AG04450 (cell line): ENCODE results near the gene MAGI3. TPM values are rescaled to one million over a fixed set of nuclear protein-coding genes. Genes with fewer than 3 reads are reported as not detected.

Source experiments
- CTCF ChIA-PET: fragments of 300-600, 350-600 bp; formaldehyde crosslinking; extraction: SDS; loops from one replicate; lab custom pipeline; 2022; ENCODE audit warnings: antibody characterized with exemption, inconsistent platforms; lab: Charles Lee
- POLR2A ChIA-PET: fragments of 350-600 bp; formaldehyde crosslinking; extraction: SDS; loops from one replicate; lab custom pipeline; 2021; ENCODE audit warnings: antibody characterized with exemption, inconsistent platforms; lab: Yijun Ruan, JAX
- DNase-seq: peaks from one replicate; pipeline ENCODE4 v3.0.0-alpha.2; 2011; ENCODE audit warnings: low read depth, low spot score
- H3K27ac ChIP-seq: one replicate; pipeline ENCODE4 v1.5.1; 2012; ENCODE audit warnings: low read depth, low read length, control low read depth
- H3K27me3 ChIP-seq: one replicate; pipeline ENCODE4 v1.6.0; 2012; ENCODE audit warnings: low read length; ENCODE audit not compliant: control insufficient read depth, insufficient read depth
- H3K4me3 ChIP-seq: 2 replicates; pipeline ENCODE4 v1.5.1; 2011; ENCODE audit warnings: mild to moderate bottlenecking, low read depth, low read length, control low read depth
- H3K9me3 ChIP-seq: 2 replicates; pipeline ENCODE4 v1.5.1; 2012; ENCODE audit warnings: low read length; ENCODE audit not compliant: control insufficient read depth, insufficient read depth
- polyA plus RNA-seq: library from polyadenylated mRNA; depleted of rRNA; stranded (reverse); fragments of >200 nt; gene quantifications from 2 replicates; pipeline ENCODE4 v1.2.3, GENCODE V29; 2011
- TF ChIP-seq, protein P1 (sequence below): IDR thresholded peaks from 2 replicates; pipeline ENCODE4 v1.5.1; 2011; ENCODE audit warnings: low read depth, low read length, control low read depth, inconsistent platforms

MAGI3 gene
- polyA plus RNA-seq, 1 experiment = 5.8 TPM

- no peak overlapping the region for H3K27ac ChIP-seq
- no peak for DNase-seq
- H3K27me3 ChIP-seq = no peaks in the 10 kb centered on the region
- TF ChIP-seq, protein P1, sequence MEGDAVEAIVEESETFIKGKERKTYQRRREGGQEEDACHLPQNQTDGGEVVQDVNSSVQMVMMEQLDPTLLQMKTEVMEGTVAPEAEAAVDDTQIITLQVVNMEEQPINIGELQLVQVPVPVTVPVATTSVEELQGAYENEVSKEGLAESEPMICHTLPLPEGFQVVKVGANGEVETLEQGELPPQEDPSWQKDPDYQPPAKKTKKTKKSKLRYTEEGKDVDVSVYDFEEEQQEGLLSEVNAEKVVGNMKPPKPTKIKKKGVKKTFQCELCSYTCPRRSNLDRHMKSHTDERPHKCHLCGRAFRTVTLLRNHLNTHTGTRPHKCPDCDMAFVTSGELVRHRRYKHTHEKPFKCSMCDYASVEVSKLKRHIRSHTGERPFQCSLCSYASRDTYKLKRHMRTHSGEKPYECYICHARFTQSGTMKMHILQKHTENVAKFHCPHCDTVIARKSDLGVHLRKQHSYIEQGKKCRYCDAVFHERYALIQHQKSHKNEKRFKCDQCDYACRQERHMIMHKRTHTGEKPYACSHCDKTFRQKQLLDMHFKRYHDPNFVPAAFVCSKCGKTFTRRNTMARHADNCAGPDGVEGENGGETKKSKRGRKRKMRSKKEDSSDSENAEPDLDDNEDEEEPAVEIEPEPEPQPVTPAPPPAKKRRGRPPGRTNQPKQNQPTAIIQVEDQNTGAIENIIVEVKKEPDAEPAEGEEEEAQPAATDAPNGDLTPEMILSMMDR = no peak
- no peaks in the 10 kb centered on the region for H3K9me3 ChIP-seq
- ChIA-PET CTCF (no interaction called here), POLR2A (interaction anchor here (0.5 kb wide), 1 partner anchor 582 kb away, joined by 11 read pairs; no protein-coding TSS in a partner anchor)
- H3K4me3 ChIP-seq = no peak overlapping the region
These were observed 154.9 kb downstream of the MAGI3 start for GRCh38 chr1:113545210-113545609.

DNA sequence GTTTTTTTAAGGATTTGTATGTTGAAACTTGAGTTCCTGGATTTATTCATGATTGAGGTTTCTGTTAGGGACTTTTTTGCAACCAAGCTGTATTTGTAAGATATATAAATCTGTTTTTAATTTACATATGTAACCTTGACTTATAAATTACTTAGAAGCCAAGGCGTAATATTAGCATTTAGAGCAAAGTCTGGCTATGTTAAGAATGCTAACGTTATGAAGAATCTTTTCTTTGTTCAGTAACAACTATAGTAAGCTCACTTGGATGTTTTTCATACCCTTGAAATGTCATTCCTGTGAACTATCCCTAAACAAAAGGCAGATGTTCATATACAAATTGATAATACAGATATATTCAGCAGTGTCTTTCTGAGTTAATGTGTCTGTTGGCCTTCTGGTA lies 155.3 kb downstream of the MAGI3 start:
- TF ChIP-seq, protein P1 = no peak
- CTCF ChIA-PET = no interaction called here
- DNase-seq = no peak
- no peak overlapping the region for H3K27ac ChIP-seq
- H3K4me3 ChIP-seq = no peak overlapping the region
- no peaks in the 10 kb centered on the region for H3K9me3 ChIP-seq
- H3K27me3 ChIP-seq = no peaks in the 10 kb centered on the region
- POLR2A ChIA-PET = no interaction called here

DNA sequence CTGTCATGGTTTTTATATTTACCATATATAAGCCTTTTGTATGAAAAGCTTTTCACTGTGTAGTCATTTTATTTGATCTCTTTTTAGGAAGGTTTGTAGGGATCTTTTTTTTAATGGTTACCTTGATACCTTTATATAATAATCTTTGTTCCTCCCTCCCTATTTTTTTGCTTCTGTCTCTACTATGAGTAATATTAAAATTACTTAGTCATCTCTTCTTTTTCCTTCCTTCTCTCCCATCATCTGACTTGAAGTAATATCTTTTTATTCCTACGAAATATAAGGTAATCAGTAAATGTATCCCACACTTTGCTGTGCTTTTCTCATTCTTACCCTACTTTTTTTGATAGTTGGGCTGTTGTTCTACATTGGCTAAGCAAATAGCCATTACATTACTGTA lies 161.4 kb downstream of the MAGI3 start:
- H3K4me3 ChIP-seq = no peak overlapping the region
- POLR2A ChIA-PET = no interaction called here
- CTCF ChIA-PET = no interaction called here
- no peaks in the 10 kb centered on the region for H3K9me3 ChIP-seq
- TF ChIP-seq, protein P1 = no peak
- H3K27me3 ChIP-seq = no peaks in the 10 kb centered on the region
- no peak for DNase-seq
- no peak overlapping the region for H3K27ac ChIP-seq

- no peak overlapping the region for H3K27ac ChIP-seq
- peaks cover under 1% of the 10 kb centered on the region; the same call in 1 of the 2 replicates for H3K9me3 ChIP-seq
- no peaks in the 10 kb centered on the region for H3K27me3 ChIP-seq
- POLR2A ChIA-PET = no interaction called here
- TF ChIP-seq, protein P1 = no peak
- no peak overlapping the region for H3K4me3 ChIP-seq
- DNase-seq = no peak
- CTCF ChIA-PET = interaction anchor here (0.9 kb wide), 1 partner anchor 480 kb away, joined by 3 read pairs; the partner anchor contains the start of gene LRIG2
These were observed 161.9 kb downstream of the MAGI3 start for GRCh38 chr1:113552244-113552643.

DNA sequence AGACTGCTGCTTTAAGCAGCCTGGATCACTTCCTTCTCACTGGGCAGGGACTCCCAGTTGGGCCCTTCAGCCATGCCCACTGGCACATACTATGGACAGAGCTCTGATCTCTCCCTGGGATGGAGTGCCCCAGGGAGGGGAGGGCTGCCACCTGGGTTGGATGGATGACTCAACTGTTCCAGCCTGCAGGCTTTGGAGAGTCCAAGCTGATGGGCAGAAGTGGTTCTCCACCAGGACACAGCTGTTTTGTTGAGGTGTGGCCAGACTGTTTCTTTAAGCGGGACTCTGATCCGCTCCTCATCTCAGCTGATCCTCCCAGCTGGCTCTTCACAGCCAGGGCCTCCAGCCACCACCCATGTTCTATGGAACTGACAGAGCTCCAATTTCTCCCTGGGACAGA lies 166.9 kb downstream of the MAGI3 start:
- TF ChIP-seq, protein P1 = no peak
- no peak overlapping the region for H3K27ac ChIP-seq
- H3K27me3 ChIP-seq = no peaks in the 10 kb centered on the region
- ChIA-PET CTCF (no interaction called here), POLR2A (no interaction called here)
- no peak for DNase-seq
- H3K9me3 ChIP-seq = peaks cover 3% of the 10 kb centered on the region; the same call in 1 of the 2 replicates
- H3K4me3 ChIP-seq = no peak overlapping the region
